HepG2 (cell line): ENCODE results near the gene C16orf86. TPM values are rescaled to one million over a fixed set of nuclear protein-coding genes. Genes with fewer than 3 reads are reported as not detected.

Experiments used
- FOXP1 ChIP-seq, 2 experiments: fragments of 450-650 bp in 1 of 2; IDR thresholded peaks; 2 replicates each; pipeline ENCODE4 v1.6.1; 2017 to 2018; ENCODE audit warnings: antibody characterized with exemption in 1 of 2
- GTF2F1 ChIP-seq: fragments of 150-350 bp; IDR thresholded peaks from 2 replicates; pipeline ENCODE4 v1.6.1; 2014; ENCODE audit warnings: low read length
- JARID2 ChIP-seq: sonication (generic); formaldehyde crosslinking; IDR thresholded peaks from 2 replicates; pipeline ENCODE4 v1.8.1; 2023; ENCODE audit warnings: missing genetic modification reagents, inconsistent platforms; ENCODE audit not compliant: insufficient replicate concordance
- KAT7 ChIP-seq: IDR thresholded peaks from 2 replicates; pipeline ENCODE4 v1.6.1; 2018; ENCODE audit warnings: borderline replicate concordance, missing compliant biosample characterization
- MAF1 ChIP-seq: sonication (generic); formaldehyde crosslinking; IDR thresholded peaks from 2 replicates; pipeline ENCODE4 v1.5.0; 2020; ENCODE audit warnings: missing genetic modification reagents, borderline replicate concordance
- NCOR1 ChIP-seq: fragments of 200-600 bp; sonication (generic); IDR thresholded peaks from 2 replicates; pipeline ENCODE4 v1.7.0; 2017; ENCODE audit warnings: antibody characterized with exemption, low read length, borderline replicate concordance
- PHF21A ChIP-seq: sonication (generic); formaldehyde crosslinking; IDR thresholded peaks from 2 replicates; pipeline ENCODE4 v1.5.0; 2020; ENCODE audit warnings: mild to moderate bottlenecking, missing genetic modification reagents
- SMAD1 ChIP-seq: sonication (generic); formaldehyde crosslinking; IDR thresholded peaks from 2 replicates; pipeline ENCODE4 v1.4.0; 2020; ENCODE audit warnings: missing genetic modification reagents, low read depth, mild to moderate bottlenecking, borderline replicate concordance
- SRSF1 ChIP-seq: fragments of 200-400 bp; formaldehyde crosslinking; optimal IDR thresholded peaks from 2 replicates; pipeline ENCODE3; 2017; ENCODE audit warnings: mild to moderate bottlenecking, low read depth, low read length, moderate library complexity
- ZNF207 ChIP-seq: fragments of 450-650 bp; IDR thresholded peaks from 2 replicates; pipeline ENCODE4 v1.6.1; 2016; ENCODE audit warnings: antibody characterized with exemption, borderline replicate concordance
- ZNF251 ChIP-seq: sonication (generic); formaldehyde crosslinking; IDR thresholded peaks from 2 replicates; pipeline ENCODE4 v1.9.0; 2021; ENCODE audit warnings: mild to moderate bottlenecking, missing genetic modification reagents
- ZNF333 ChIP-seq: sonication (generic); formaldehyde crosslinking; IDR thresholded peaks from 2 replicates; pipeline ENCODE4 v1.4.0; 2020; ENCODE audit warnings: mild to moderate bottlenecking, missing genetic modification reagents, borderline replicate concordance
- ZNF460 ChIP-seq: sonication (generic); formaldehyde crosslinking; IDR thresholded peaks from 2 replicates; pipeline ENCODE4 v1.5.1; 2020; ENCODE audit warnings: missing genetic modification reagents, mild to moderate bottlenecking, borderline replicate concordance
- ZNF678 ChIP-seq: sonication (generic); formaldehyde crosslinking; IDR thresholded peaks from 2 replicates; pipeline ENCODE4 v1.4.0; 2020; ENCODE audit warnings: mild to moderate bottlenecking, missing genetic modification reagents
- ZNF850 ChIP-seq: sonication (generic); formaldehyde crosslinking; conservative IDR thresholded peaks from 2 replicates; pipeline ENCODE4 v1.9.0; 2021; ENCODE audit warnings: mild to moderate bottlenecking, missing genetic modification reagents
- polyA plus RNA-seq, 8 experiments: library from polyadenylated mRNA; depleted of rRNA in 3 of 8; stranded (reverse) in 7 of 8; unstranded in 1 of 8; fragments of >200 nt; fragmentation: Illumina TruSeq in 4 of 8; extraction: Trizol in 4 of 8; gene quantifications; 2 replicates each; pipeline versions ENCODE4 v1.2.1 to v1.2.3, GENCODE V29; 2011 to 2016; ENCODE audit warnings: low read depth in 4 of 8, missing spikeins in 1 of 8, mixed read lengths in 1 of 8; ENCODE audit not compliant: insufficient read depth in 1 of 8
- total RNA-seq, 5 experiments: library from RNA; depleted of rRNA; stranded (reverse); fragments of >200 nt; fragmentation: Illumina TruSeq; extraction: Trizol; gene quantifications; 2 replicates each; pipeline ENCODE4 v1.2.3, GENCODE V29; 2016; ENCODE audit warnings: low read depth in 1 of 5
- TF ChIP-seq, protein P1 (sequence below): sonication (generic); formaldehyde crosslinking; IDR thresholded peaks from 2 replicates; pipeline ENCODE4 v1.4.0; 2020; ENCODE audit warnings: low read depth, mild to moderate bottlenecking, missing genetic modification reagents
- TF ChIP-seq, protein P2 (sequence below): sonication (generic); formaldehyde crosslinking; IDR thresholded peaks from 2 replicates; pipeline ENCODE4 v1.9.0; 2021; ENCODE audit warnings: missing genetic modification reagents, borderline replicate concordance
- TF ChIP-seq, protein P3 (sequence below): sonication (generic); formaldehyde crosslinking; IDR thresholded peaks from 2 replicates; pipeline ENCODE4 v1.5.1; 2020; ENCODE audit warnings: mild to moderate bottlenecking, missing genetic modification reagents, moderate library complexity
- TF ChIP-seq, protein P4 (sequence below): sonication (generic); formaldehyde crosslinking; IDR thresholded peaks from 2 replicates; pipeline ENCODE4 v1.4.0; 2020; ENCODE audit warnings: mild to moderate bottlenecking, missing genetic modification reagents

Gene C16orf86
- total and polyA plus RNA-seq, 2 of the 13 experiments (the other 11 are each of a cell fraction or from before 2014, with no cell fraction given) = 1.5 to 3.1 TPM

DNA sequence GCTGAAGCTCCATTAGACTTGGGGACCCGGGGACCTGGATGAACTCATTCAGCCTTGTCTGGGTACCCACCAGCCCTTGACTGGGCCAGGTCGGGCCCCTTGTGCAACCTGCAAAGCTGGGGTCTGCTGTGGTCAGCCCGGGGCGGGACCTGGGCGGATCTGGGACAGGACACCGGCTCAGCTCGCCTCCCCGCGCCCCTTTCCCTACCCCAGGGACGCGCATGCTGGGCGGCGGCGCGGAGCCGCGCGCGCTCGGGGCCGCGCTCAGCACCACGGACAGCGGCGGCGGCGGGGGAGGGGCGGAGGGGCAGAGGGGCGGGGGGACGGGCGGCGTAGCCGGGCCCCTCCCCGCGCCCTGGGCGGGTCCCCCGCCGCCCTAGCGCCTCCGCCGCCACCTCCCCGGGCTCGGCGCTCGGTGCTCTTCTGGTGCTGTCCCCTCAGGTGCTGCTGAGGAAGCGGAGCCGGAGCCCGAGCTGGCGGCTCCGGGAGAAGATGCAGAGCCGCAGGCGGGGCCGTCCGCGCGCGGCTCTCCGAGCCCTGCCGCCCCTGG, 14.0 kb upstream of the C16orf86 start (continued):
- TF ChIP-seq KAT7 (CRISPR knock-in tag) (no peak), GTF2F1 (no peak), ZNF850 (CRISPR knock-in tag) (no peak), SRSF1 (no peak), PHF21A (CRISPR knock-in tag) (no peak), JARID2 (CRISPR knock-in tag) (no peak), ZNF333 (CRISPR knock-in tag) (no peak), ZNF207 (no peak), SMAD1 (CRISPR knock-in tag) (no peak), ZNF460 (CRISPR knock-in tag) (no peak), NCOR1 (no peak), ZNF251 (CRISPR knock-in tag) (no peak), ZNF678 (CRISPR knock-in tag) (no peak), FOXP1 (IDR thresholded peaks at IDR 0.05) (no peak), FOXP1 (CRISPR knock-in tag; IDR thresholded peaks at IDR 0.05) (no peak), MAF1 (CRISPR knock-in tag) (no peak)
- TF ChIP-seq, protein P1, sequence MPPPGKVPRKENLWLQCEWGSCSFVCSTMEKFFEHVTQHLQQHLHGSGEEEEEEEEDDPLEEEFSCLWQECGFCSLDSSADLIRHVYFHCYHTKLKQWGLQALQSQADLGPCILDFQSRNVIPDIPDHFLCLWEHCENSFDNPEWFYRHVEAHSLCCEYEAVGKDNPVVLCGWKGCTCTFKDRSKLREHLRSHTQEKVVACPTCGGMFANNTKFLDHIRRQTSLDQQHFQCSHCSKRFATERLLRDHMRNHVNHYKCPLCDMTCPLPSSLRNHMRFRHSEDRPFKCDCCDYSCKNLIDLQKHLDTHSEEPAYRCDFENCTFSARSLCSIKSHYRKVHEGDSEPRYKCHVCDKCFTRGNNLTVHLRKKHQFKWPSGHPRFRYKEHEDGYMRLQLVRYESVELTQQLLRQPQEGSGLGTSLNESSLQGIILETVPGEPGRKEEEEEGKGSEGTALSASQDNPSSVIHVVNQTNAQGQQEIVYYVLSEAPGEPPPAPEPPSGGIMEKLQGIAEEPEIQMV (CRISPR knock-in tag) = no peak
- TF ChIP-seq, protein P2, sequence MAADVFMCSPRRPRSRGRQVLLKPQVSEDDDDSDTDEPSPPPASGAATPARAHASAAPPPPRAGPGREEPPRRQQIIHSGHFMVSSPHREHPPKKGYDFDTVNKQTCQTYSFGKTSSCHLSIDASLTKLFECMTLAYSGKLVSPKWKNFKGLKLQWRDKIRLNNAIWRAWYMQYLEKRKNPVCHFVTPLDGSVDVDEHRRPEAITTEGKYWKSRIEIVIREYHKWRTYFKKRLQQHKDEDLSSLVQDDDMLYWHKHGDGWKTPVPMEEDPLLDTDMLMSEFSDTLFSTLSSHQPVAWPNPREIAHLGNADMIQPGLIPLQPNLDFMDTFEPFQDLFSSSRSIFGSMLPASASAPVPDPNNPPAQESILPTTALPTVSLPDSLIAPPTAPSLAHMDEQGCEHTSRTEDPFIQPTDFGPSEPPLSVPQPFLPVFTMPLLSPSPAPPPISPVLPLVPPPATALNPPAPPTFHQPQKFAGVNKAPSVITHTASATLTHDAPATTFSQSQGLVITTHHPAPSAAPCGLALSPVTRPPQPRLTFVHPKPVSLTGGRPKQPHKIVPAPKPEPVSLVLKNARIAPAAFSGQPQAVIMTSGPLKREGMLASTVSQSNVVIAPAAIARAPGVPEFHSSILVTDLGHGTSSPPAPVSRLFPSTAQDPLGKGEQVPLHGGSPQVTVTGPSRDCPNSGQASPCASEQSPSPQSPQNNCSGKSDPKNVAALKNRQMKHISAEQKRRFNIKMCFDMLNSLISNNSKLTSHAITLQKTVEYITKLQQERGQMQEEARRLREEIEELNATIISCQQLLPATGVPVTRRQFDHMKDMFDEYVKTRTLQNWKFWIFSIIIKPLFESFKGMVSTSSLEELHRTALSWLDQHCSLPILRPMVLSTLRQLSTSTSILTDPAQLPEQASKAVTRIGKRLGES (CRISPR knock-in tag) = peak; percentile 56; the same call in 1 of the 2 replicates
- TF ChIP-seq, protein P3, sequence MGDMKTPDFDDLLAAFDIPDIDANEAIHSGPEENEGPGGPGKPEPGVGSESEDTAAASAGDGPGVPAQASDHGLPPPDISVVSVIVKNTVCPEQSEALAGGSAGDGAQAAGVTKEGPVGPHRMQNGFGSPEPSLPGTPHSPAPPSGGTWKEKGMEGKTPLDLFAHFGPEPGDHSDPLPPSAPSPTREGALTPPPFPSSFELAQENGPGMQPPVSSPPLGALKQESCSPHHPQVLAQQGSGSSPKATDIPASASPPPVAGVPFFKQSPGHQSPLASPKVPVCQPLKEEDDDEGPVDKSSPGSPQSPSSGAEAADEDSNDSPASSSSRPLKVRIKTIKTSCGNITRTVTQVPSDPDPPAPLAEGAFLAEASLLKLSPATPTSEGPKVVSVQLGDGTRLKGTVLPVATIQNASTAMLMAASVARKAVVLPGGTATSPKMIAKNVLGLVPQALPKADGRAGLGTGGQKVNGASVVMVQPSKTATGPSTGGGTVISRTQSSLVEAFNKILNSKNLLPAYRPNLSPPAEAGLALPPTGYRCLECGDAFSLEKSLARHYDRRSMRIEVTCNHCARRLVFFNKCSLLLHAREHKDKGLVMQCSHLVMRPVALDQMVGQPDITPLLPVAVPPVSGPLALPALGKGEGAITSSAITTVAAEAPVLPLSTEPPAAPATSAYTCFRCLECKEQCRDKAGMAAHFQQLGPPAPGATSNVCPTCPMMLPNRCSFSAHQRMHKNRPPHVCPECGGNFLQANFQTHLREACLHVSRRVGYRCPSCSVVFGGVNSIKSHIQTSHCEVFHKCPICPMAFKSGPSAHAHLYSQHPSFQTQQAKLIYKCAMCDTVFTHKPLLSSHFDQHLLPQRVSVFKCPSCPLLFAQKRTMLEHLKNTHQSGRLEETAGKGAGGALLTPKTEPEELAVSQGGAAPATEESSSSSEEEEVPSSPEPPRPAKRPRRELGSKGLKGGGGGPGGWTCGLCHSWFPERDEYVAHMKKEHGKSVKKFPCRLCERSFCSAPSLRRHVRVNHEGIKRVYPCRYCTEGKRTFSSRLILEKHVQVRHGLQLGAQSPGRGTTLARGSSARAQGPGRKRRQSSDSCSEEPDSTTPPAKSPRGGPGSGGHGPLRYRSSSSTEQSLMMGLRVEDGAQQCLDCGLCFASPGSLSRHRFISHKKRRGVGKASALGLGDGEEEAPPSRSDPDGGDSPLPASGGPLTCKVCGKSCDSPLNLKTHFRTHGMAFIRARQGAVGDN (CRISPR knock-in tag) = no peak; the same call in 1 of the 2 replicates
- TF ChIP-seq, protein P4, sequence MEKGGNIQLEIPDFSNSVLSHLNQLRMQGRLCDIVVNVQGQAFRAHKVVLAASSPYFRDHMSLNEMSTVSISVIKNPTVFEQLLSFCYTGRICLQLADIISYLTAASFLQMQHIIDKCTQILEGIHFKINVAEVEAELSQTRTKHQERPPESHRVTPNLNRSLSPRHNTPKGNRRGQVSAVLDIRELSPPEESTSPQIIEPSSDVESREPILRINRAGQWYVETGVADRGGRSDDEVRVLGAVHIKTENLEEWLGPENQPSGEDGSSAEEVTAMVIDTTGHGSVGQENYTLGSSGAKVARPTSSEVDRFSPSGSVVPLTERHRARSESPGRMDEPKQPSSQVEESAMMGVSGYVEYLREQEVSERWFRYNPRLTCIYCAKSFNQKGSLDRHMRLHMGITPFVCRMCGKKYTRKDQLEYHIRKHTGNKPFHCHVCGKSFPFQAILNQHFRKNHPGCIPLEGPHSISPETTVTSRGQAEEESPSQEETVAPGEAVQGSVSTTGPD (CRISPR knock-in tag) = no peak
